NCI-H2029 (cell line): ENCODE data around the gene HOXC6.
"Not testable (repeated sequence)": the region's sequence is repeated elsewhere in the genome, so short reads cannot be mapped to it uniquely, and the experiment has no call there.

ENCODE experiments used
- DNase-seq: peaks from one replicate; lab custom pipeline; 2025; lab: John Stamatoyannopoulos, UW

The HOXC6 gene

GRCh38 chr12:54058128-54058768, 30.0 kb downstream of the HOXC6 start:
- no peak for DNase-seq

- DNase-seq, result no peak
These were observed 31.4 kb downstream of the HOXC6 start for GRCh38 chr12:54059668-54060067.

- DNase-seq, result no peak
These were observed 32.1 kb downstream of the HOXC6 start for GRCh38 chr12:54060174-54060974.

GRCh38 chr12:54060975-54061778, 32.9 kb downstream of the HOXC6 start:
- DNase-seq, result no peak

- DNase-seq, result no peak
These were observed 37.4 kb downstream of the HOXC6 start for GRCh38 chr12:54065677-54066076.

- no peak for DNase-seq
These were observed 38.2 kb downstream of the HOXC6 start for GRCh38 chr12:54066408-54066807.

GRCh38 chr12:54068418-54069070, 40.3 kb downstream of the HOXC6 start:
- no peak for DNase-seq

- no peak for DNase-seq
These were observed 43.7 kb downstream of the HOXC6 start for GRCh38 chr12:54071942-54072341.

GRCh38 chr12:54074308-54074707, 46.1 kb downstream of the HOXC6 start:
- DNase-seq, result no peak

- no peak for DNase-seq
These were observed 47.2 kb downstream of the HOXC6 start for GRCh38 chr12:54075409-54075808.

- no peak for DNase-seq
These were observed 47.7 kb downstream of the HOXC6 start for GRCh38 chr12:54075974-54076373.

- not testable (repeated sequence) for DNase-seq
These were observed 49.6 kb downstream of the HOXC6 start for GRCh38 chr12:54077843-54078242.

GRCh38 chr12:54079115-54079514, 50.9 kb downstream of the HOXC6 start:
- DNase-seq, result not testable (repeated sequence)
